Endothelial cell of umbilical vein (primary cell): ENCODE measurements around the gene SKAP1. TPM values are rescaled to one million over a fixed set of nuclear protein-coding genes. Genes with fewer than 3 reads are reported as not detected.

ENCODE experiments used
- BruUV-seq: library from RNA; stranded (reverse); fragments of 400-500 nt; replicated peaks from 2 replicates; lab custom pipeline; 2021; lab: Mats Ljungman, UMichigan
- CTCF ChIA-PET: fragments of 300-600, 350-600 bp; sonication (Branson Sonifier 250); formaldehyde crosslinking; loops from one replicate; lab custom pipeline; 2021; ENCODE audit warnings: antibody characterized with exemption, inconsistent platforms; lab: Charles Lee
- POLR2A ChIA-PET: fragments of 300-600, 350-600 bp; sonication (Branson Sonifier 250); formaldehyde crosslinking; loops from one replicate; lab custom pipeline; 2021; ENCODE audit warnings: antibody characterized with exemption, inconsistent platforms; lab: Charles Lee
- DNase-seq: peaks from one replicate; pipeline ENCODE4 v3.0.0-alpha.2; 2011; ENCODE audit warnings: low read depth, low spot score
- FAIRE-seq: peaks from 2 replicates; lab custom pipeline; 2011; peaks lifted over from hg19 to GRCh38; lab: Jason Lieb, UNC
- H2AFZ ChIP-seq: 2 replicates; pipeline ENCODE4 v1.6.0; 2012; ENCODE audit warnings: low read depth, low read length, control low read depth, inconsistent platforms
- H3K27ac ChIP-seq: 2 replicates; pipeline ENCODE4 v1.5.1; 2011; ENCODE audit warnings: low read depth, mild to moderate bottlenecking, control low read depth, low read length, moderate library complexity; ENCODE audit not compliant: insufficient read depth
- H3K27me3 ChIP-seq, 2 experiments: 2 replicates each; pipeline versions ENCODE4 v1.6.0 to v1.6.1; 2011; ENCODE audit warnings: low read length in 2 of 2, mixed read lengths in 1 of 2; ENCODE audit not compliant: control insufficient read depth in 2 of 2, insufficient read depth in 2 of 2
- H3K36me3 ChIP-seq, 2 experiments: 2 replicates in 1 of 2; 3 replicates in 1 of 2; pipeline ENCODE4 v1.5.1; 2011; ENCODE audit warnings: low read length in 2 of 2, mild to moderate bottlenecking in 1 of 2, moderate library complexity in 1 of 2; ENCODE audit not compliant: control insufficient read depth in 2 of 2, insufficient read depth in 2 of 2; ENCODE audit errors: extremely low read depth in 1 of 2
- H3K4me1 ChIP-seq: 3 replicates; pipeline ENCODE4 v1.5.1; 2011; ENCODE audit warnings: mild to moderate bottlenecking, low read length; ENCODE audit not compliant: control insufficient read depth, insufficient read depth; ENCODE audit errors: extremely low read depth
- H3K4me2 ChIP-seq: 2 replicates; pipeline ENCODE4 v1.6.1; 2011; ENCODE audit warnings: low read length, control low read depth, mixed read lengths; ENCODE audit not compliant: insufficient read depth
- H3K4me3 ChIP-seq, 3 experiments: fragments of 200-600 bp in 1 of 3; sonication (generic), shearing (Covaris generic) in 1 of 3; replicated peaks in 1 of 3; 2 replicates each; pipeline ENCODE4 v1.5.1; 2011 to 2016; ENCODE audit warnings: control low read depth in 3 of 3, low read length in 3 of 3, mild to moderate bottlenecking in 2 of 3, inconsistent platforms in 1 of 3, low read depth in 1 of 3, moderate library complexity in 1 of 3; ENCODE audit not compliant: insufficient read depth in 1 of 3
- H3K79me2 ChIP-seq: 2 replicates; pipeline ENCODE4 v1.6.0; 2012; ENCODE audit warnings: low read length, inconsistent platforms; ENCODE audit not compliant: control insufficient read depth, insufficient read depth
- H3K9ac ChIP-seq: replicated peaks from 2 replicates; pipeline ENCODE3; 2011; ENCODE audit warnings: low read length, control low read depth; ENCODE audit not compliant: insufficient read depth; ENCODE audit errors: extremely low read depth
- H3K9me1 ChIP-seq: replicated peaks from 3 replicates; pipeline ENCODE4 v1.6.0; 2011; ENCODE audit warnings: mild to moderate bottlenecking, low read length; ENCODE audit not compliant: control insufficient read depth, insufficient read depth; ENCODE audit errors: extremely low read depth
- H3K9me3 ChIP-seq: replicated peaks from 2 replicates; pipeline ENCODE4 v1.5.1; 2012; ENCODE audit warnings: low read length, inconsistent platforms; ENCODE audit not compliant: control insufficient read depth, insufficient read depth
- H4K20me1 ChIP-seq: replicated peaks from 2 replicates; pipeline ENCODE3; 2011; ENCODE audit warnings: mild to moderate bottlenecking, low read length; ENCODE audit not compliant: control insufficient read depth, insufficient read depth; ENCODE audit errors: extremely low read depth
- EZH2 ChIP-seq: IDR thresholded peaks from 2 replicates; pipeline ENCODE4 v1.6.1; 2012; ENCODE audit warnings: borderline replicate concordance, low read depth, mild to moderate bottlenecking, moderate library complexity, low read length, inconsistent platforms; ENCODE audit not compliant: severe bottlenecking
- FOS ChIP-seq: IDR thresholded peaks from 2 replicates; pipeline ENCODE4 v1.6.1; 2011; ENCODE audit warnings: mild to moderate bottlenecking, low read length, moderate library complexity, borderline replicate concordance; ENCODE audit not compliant: insufficient read depth
- GATA2 ChIP-seq: IDR thresholded peaks from 2 replicates; pipeline ENCODE4 v1.7.0; 2011; ENCODE audit warnings: low read depth, mild to moderate bottlenecking, moderate library complexity, mixed read lengths, low read length; ENCODE audit not compliant: insufficient read length, insufficient read depth
- JUN ChIP-seq: IDR thresholded peaks from 2 replicates; pipeline ENCODE4 v1.6.1; 2011; ENCODE audit warnings: borderline replicate concordance, low read depth; ENCODE audit not compliant: insufficient read length, insufficient read depth
- MAX ChIP-seq: IDR thresholded peaks from 2 replicates; pipeline ENCODE4 v1.6.1; 2011; ENCODE audit not compliant: insufficient read depth, insufficient read length
- POLR2AphosphoS5 ChIP-seq: IDR thresholded peaks from 2 replicates; pipeline ENCODE4 v1.6.1; 2012; ENCODE audit warnings: low read depth, mild to moderate bottlenecking, control low read depth, low read length, moderate library complexity; ENCODE audit not compliant: insufficient read depth
- dilution Hi-C: fragments of 300-500 bp; cut with MboI; formaldehyde crosslinking; loops from one replicate; pipeline ENCODE4 v1.15.0; 2019; ENCODE audit warnings: low sequenced_read_pairs; ENCODE audit not compliant: extremely low pct_ligation_motif_present
- intact Hi-C: fragments of 100-400 bp; cut with micrococcal nuclease; formaldehyde crosslinking; loops from one replicate; pipeline ENCODE4 v1.10.0; 2022
- polyA plus RNA-seq, 4 experiments: library from polyadenylated mRNA; depleted of rRNA in 3 of 4; stranded (reverse) in 3 of 4; unstranded in 1 of 4; fragments of >200 nt; gene quantifications; 2 replicates each; pipeline versions ENCODE4 v1.2.1 to v1.2.3, GENCODE V29; 2011 to 2012; ENCODE audit warnings: missing spikeins in 1 of 4
- total RNA-seq: library from RNA; stranded (reverse); gene quantifications from 2 replicates; pipeline ENCODE4 v1.2.3, GENCODE V29; 2021
- TF ChIP-seq, protein P1 (sequence below), 2 donors: IDR thresholded peaks; 1 replicate in 1 of 2; 2 replicates in 1 of 2; pipeline ENCODE4 v1.5.1; 2011; ENCODE audit warnings: low read length in 2 of 2, mild to moderate bottlenecking in 2 of 2, moderate library complexity in 2 of 2, control low read depth in 1 of 2, inconsistent platforms in 1 of 2, low read depth in 1 of 2; ENCODE audit not compliant: insufficient read depth in 1 of 2; ENCODE audit errors: extremely low read depth in 1 of 2

Gene SKAP1
- total and polyA plus RNA-seq, 2 donors (not counting 3 experiments of a cell fraction or from before 2014, with no cell fraction given) = 0.75 TPM; not detected in 1

- dilution Hi-C loops (no loop called here), intact Hi-C loops (no loop called here)
- H3K4me3 ChIP-seq = no peak overlapping the region
- H3K27ac ChIP-seq = no peak overlapping the region
- FAIRE-seq (no peak), DNase-seq (no peak)
- no peaks in the 10 kb centered on the region for H3K36me3 ChIP-seq
- H3K27me3 ChIP-seq = peaks cover 40 to 58% of the 10 kb centered on the region in 2 experiments
- BruUV-seq = no TSS peak
- H2AFZ ChIP-seq = no peak overlapping the region
- POLR2A ChIA-PET = no interaction called here
- TF ChIP-seq JUN (no peak), EZH2 (no peak), GATA2 (no peak), POLR2AphosphoS5 (no peak), FOS (no peak), MAX (no peak)
- TF ChIP-seq, protein P1, sequence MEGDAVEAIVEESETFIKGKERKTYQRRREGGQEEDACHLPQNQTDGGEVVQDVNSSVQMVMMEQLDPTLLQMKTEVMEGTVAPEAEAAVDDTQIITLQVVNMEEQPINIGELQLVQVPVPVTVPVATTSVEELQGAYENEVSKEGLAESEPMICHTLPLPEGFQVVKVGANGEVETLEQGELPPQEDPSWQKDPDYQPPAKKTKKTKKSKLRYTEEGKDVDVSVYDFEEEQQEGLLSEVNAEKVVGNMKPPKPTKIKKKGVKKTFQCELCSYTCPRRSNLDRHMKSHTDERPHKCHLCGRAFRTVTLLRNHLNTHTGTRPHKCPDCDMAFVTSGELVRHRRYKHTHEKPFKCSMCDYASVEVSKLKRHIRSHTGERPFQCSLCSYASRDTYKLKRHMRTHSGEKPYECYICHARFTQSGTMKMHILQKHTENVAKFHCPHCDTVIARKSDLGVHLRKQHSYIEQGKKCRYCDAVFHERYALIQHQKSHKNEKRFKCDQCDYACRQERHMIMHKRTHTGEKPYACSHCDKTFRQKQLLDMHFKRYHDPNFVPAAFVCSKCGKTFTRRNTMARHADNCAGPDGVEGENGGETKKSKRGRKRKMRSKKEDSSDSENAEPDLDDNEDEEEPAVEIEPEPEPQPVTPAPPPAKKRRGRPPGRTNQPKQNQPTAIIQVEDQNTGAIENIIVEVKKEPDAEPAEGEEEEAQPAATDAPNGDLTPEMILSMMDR (IDR thresholded peaks at IDR 0.05; ENCODE audit: extremely low read depth in 1 of 2, insufficient read depth in 1 of 2, low read depth in 1 of 2, low read length in 2 of 2) = no peak
- no peak overlapping the region for H3K4me2 ChIP-seq
- no peaks in the 10 kb centered on the region for H3K79me2 ChIP-seq
- H4K20me1 ChIP-seq = no peaks in the 10 kb centered on the region
- CTCF ChIA-PET = interaction anchor here (1.2 to 1.5 kb wide), 2 partner anchors 13 to 244 kb away, joined by 3 to 4 read pairs; no protein-coding TSS in a partner anchor
- no peaks in the 10 kb centered on the region for H3K9me3 ChIP-seq
- no peaks in the 10 kb centered on the region for H3K9me1 ChIP-seq
- H3K4me1 ChIP-seq = no peaks in the 10 kb centered on the region
- no peak overlapping the region for H3K9ac ChIP-seq
Measured at GRCh38 chr17:48459070-48459844, 29.2 kb upstream of the SKAP1 start.
